GM18508 (cell line): Measurements from ENCODE around the gene CMSS1.

ENCODE experiments used
- ATAC-seq: cut with Tn5 transposase; IDR thresholded peaks from one replicate; pipeline ENCODE4 v1.9.1; 2021; ENCODE audit warnings: moderate number of reproducible peaks; ENCODE audit not compliant: insufficient read depth, unreplicated experiment

CMSS1 gene

GRCh38 chr3:99817437-99818240 is at the start of gene CMSS1:
CMSS1 (plus strand) TSS chr3:99817862.
- peak; percentile 92 for ATAC-seq

DNA sequence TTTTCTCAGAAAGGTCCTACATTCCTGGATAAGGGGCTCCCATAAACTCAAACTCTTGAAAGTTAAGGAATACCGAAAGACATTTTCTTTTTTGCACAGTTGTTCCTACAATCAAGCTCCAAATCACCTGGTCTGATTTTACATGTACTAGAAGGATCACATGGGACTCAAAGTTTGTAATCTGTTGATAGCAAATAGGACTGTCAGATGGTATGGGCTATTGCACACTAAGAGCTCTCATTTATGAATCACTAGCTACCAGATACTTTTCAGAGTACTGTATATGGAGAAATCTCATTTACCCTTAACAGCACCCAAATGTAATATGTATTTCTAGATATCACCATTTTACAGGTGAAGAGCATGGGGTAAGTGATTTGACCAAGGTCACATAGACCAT is 49.5 kb upstream of the CMSS1 start:
- no peak for ATAC-seq

DNA sequence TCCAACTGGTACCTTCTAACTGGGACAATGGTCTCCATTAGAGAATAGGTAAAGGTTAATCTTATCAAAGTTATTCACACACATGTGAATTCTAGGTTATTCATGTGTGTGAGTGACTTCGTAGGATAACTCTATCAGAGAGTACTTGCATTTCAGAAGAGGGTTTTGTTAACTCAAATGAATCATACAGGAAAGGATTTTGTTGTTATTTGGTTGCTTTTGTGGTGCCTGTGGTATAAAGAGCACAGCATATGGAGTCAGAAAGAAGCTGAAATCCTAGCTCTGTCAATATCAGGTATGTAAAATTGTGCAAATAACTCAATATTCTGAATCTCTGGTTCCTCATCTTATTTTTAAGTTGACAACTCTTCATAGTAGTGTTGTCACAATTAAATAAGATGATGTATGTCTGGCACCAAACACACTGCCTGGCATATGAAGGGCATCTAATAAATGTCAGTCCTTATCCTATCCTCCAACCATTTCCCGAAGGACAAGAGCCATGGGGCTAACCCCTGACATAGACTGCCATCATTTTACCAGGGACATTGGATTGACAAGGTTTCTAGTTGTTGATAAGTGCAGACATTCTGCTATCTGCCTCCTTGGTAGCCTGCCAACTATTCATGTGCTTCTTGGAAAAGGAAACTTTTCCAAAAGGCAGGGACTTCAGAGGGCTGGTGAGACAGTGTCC is 48.7 kb upstream of the CMSS1 start:
- ATAC-seq: no peak

GRCh38 chr3:99772171-99772570 is 45.5 kb upstream of the CMSS1 start:
- no peak for ATAC-seq

- ATAC-seq: no peak
Measured at GRCh38 chr3:99772671-99773070, 45.0 kb upstream of the CMSS1 start.

GRCh38 chr3:99774467-99774866 is 43.2 kb upstream of the CMSS1 start:
- peak; percentile 100 for ATAC-seq

DNA sequence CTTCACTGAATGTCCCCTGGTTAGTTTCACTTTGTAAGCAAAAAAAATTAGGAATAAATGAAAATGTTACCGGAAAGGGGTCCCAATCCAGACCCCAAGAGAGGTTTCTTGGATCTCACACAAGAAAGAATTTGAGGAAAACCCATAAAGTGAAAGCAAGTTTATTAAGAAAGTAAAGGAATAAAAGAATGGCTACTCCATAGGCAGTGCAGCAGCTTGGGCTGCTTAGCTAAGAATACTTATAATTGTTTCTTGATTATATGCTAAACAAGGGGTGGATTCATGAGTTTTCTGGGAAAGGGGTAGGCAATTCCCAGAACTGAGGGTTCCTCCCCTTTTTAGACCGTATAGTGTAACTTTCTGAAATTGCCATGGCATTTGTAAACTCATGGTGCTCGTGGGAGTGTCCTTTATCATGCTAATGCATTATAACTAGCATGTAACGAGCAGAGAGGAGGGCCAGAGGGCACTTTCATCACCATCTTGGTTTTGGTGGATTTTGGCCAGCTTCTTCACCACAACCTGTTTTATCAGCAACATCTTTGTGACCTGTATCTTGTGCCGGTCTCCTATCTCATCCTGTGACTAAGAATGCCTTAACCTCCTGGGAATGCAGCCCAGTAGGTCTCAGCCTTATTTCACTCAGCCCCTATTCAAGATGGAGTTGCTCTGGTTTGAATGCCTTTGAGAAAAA is 41.0 kb upstream of the CMSS1 start:
- no peak for ATAC-seq

GRCh38 chr3:99777210-99777549 is 40.5 kb upstream of the CMSS1 start:
- no peak for ATAC-seq

DNA sequence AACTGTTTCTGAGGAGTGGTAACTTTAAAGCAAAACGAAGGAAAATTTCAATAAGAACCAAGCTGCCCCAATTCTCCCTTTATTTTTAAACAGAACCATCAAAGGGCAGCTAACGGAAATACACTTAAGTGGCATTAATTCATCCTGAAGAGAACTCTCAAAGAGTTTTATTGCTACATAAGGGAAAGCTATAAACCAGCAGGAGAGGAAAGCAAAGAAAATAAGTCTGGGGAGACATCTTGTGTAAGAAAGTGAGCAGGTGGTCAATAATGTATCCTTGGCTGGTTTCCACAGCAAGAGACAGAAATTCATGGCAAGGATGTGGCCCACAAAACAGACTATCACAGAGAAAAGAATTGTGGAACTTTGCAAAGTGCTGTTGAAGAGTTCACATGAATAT is 40.0 kb upstream of the CMSS1 start:
- ATAC-seq: no peak

GRCh38 chr3:99780749-99781148 is 36.9 kb upstream of the CMSS1 start:
- no peak for ATAC-seq

GRCh38 chr3:99781761-99782160 is 35.9 kb upstream of the CMSS1 start:
- ATAC-seq: no peak

DNA sequence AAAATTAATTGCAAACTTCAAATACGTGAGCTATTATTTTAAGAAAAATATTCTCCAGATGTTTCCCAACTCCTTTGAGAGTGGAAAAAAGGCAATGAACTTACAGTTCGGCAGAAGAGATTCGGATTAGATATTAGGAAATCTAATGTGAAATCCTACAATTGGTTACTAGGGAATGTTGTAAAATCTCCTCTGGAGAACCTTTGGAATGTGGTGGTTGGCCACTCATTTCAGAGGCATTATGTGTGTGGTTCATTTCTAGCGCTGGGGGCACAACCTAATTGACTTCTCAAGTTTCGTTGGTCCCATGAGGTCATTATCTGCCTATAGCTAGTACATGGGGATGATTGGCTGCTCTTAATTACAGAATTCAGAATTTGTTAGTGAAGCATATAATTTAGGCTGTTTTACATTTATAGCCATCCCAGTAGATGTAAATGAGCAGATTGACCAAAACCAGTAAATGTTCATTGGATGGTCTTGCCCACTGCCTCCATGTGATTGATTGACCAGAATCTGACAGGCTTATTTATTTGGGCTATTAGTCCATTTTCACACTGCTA is 34.6 kb upstream of the CMSS1 start:
- no peak for ATAC-seq

- ATAC-seq: peak; percentile 85
Measured at GRCh38 chr3:99789011-99789721, 28.5 kb upstream of the CMSS1 start.

- no peak for ATAC-seq
Measured at GRCh38 chr3:99794485-99794884, 23.2 kb upstream of the CMSS1 start.

DNA sequence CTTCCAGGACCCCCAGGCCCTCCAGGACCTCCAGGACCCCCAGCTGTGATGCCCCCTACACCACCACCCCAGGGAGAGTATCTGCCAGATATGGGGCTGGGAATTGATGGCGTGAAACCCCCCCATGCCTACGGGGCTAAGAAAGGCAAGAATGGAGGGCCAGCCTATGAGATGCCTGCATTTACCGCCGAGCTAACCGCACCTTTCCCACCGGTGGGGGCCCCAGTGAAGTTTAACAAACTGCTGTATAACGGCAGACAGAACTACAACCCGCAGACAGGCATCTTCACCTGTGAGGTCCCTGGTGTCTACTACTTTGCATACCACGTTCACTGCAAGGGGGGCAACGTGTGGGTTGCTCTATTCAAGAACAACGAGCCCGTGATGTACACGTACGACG is 22.1 kb upstream of the CMSS1 start:
- no peak for ATAC-seq

GRCh38 chr3:99799422-99799821 is 18.2 kb upstream of the CMSS1 start:
- no peak for ATAC-seq

DNA sequence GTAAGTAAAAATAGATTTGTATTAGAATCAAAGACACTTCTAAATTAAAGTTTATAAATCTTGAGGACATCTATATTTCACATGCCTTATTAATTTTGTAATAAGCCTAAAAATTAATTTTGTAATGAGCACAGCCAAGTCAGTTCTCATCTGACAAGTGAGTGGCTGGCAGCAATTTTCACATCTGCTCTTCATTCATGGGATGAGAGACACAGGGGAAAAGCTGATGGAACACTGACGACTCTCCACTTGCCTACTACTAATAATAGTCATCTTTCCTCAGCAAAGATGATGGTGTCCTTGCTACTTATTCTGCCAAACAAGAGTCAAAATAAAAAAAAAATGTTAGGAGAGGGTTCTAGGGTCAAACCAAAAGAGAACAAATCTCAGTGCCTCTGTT is 14.4 kb upstream of the CMSS1 start:
- no peak for ATAC-seq

GRCh38 chr3:99805160-99805559 is 12.5 kb upstream of the CMSS1 start:
- ATAC-seq: no peak

DNA sequence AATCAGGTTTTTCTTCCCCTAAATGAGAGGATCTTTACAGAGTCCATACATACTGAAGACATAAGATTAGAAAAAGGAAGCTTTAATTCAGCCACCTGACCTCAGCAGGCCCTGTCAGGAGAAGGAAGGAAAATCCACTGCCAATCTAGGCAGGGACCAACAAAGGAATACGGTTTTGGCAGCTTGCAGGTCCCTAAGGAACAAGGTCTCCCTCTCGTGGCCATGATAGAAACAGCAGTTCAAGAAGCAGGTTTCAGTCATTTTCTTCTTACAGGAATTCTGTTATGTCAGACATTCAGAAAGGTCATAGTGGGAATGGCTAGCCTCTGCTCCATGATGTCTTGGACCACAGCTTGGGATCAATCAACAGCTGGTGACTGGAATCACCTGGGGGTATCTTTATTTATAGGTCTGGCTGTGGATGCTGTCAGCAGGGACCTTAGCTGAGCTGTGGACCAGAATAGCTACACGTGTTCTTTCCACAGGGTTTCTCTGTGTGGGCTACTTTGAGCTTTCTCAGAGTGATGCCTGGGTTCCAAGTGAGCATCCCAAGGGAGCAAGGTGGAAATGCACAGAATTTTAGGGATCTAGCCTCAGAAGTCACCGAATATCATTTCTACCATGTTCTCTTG is 9.4 kb upstream of the CMSS1 start:
- ATAC-seq: no peak

- no peak for ATAC-seq
Measured at GRCh38 chr3:99809565-99809964, 8.1 kb upstream of the CMSS1 start.
